HL-60 (cell line): ENCODE data around the gene TINAGL1.

Experiments used
- DNase-seq, 2 experiments: peaks; one replicate each; pipeline ENCODE4 v3.0.0-alpha.2; 2010 to 2020; ENCODE audit warnings: low read depth in 1 of 2, low spot score in 1 of 2
- H3K27ac ChIP-seq: fragments of 250-450 bp; sonication (Bioruptor Pico); replicated peaks from 2 replicates; pipeline ENCODE4 v1.5.1; 2020; ENCODE audit warnings: mild to moderate bottlenecking, moderate library complexity
- H3K27me3 ChIP-seq: fragments of 250-450 bp; sonication (Bioruptor Pico); 2 replicates; pipeline ENCODE4 v1.5.1; 2021; ENCODE audit warnings: mild to moderate bottlenecking, moderate library complexity; ENCODE audit not compliant: insufficient read depth, poor library complexity, severe bottlenecking
- H3K4me3 ChIP-seq: replicated peaks from 2 replicates; pipeline ENCODE4 v1.5.1; 2011; ENCODE audit warnings: mild to moderate bottlenecking, control low read depth, low read length; ENCODE audit not compliant: insufficient read depth
- GABPA ChIP-seq: IDR thresholded peaks from 2 replicates; pipeline ENCODE4 v1.6.1; 2012; ENCODE audit warnings: low read depth
- POLR2AphosphoS5 ChIP-seq: IDR thresholded peaks from 2 replicates; pipeline ENCODE4 v1.6.1; 2012; ENCODE audit warnings: low read depth
- REST ChIP-seq: IDR thresholded peaks from 2 replicates; pipeline ENCODE4 v1.6.1; 2012; ENCODE audit warnings: low read depth; ENCODE audit not compliant: insufficient replicate concordance
- SPI1 ChIP-seq: IDR thresholded peaks from 2 replicates; pipeline ENCODE4 v1.6.1; 2012; ENCODE audit warnings: low read depth, mild to moderate bottlenecking, borderline replicate concordance
- TF ChIP-seq, protein P1 (sequence below): IDR thresholded peaks from one replicate; pipeline ENCODE4 v1.5.1; 2011; ENCODE audit warnings: low read length, control low read depth, inconsistent platforms; ENCODE audit not compliant: insufficient read depth

TINAGL1 gene

GRCh38 chr1:31549809-31550620 is 26.3 kb upstream of the TINAGL1 start:
- no peak overlapping the region for H3K27ac ChIP-seq
- DNase-seq = no peak
- TF ChIP-seq POLR2AphosphoS5 (no peak), SPI1 (no peak), GABPA (no peak), REST (no peak)
- TF ChIP-seq, protein P1, sequence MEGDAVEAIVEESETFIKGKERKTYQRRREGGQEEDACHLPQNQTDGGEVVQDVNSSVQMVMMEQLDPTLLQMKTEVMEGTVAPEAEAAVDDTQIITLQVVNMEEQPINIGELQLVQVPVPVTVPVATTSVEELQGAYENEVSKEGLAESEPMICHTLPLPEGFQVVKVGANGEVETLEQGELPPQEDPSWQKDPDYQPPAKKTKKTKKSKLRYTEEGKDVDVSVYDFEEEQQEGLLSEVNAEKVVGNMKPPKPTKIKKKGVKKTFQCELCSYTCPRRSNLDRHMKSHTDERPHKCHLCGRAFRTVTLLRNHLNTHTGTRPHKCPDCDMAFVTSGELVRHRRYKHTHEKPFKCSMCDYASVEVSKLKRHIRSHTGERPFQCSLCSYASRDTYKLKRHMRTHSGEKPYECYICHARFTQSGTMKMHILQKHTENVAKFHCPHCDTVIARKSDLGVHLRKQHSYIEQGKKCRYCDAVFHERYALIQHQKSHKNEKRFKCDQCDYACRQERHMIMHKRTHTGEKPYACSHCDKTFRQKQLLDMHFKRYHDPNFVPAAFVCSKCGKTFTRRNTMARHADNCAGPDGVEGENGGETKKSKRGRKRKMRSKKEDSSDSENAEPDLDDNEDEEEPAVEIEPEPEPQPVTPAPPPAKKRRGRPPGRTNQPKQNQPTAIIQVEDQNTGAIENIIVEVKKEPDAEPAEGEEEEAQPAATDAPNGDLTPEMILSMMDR = no peak
- H3K27me3 ChIP-seq = no peaks in the 10 kb centered on the region
- no peak overlapping the region for H3K4me3 ChIP-seq

DNA sequence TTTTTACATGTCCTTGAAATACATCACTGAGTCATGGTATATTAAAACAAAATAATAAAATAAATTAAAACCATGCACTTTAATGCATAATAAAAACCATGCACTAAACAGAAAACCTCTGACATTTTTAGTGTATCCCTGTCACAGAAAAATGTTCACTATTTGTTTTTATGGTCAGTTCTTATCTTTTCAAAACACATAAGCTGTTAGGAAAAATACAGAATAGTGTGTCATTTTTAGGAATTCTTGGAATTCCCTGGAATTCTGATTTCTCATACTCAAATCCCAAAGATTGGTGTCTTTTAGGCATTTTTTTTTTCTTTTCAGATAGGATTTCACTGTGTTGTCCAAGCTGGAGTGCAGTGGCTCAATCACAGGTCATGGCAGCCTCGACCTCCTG is 25.1 kb upstream of the TINAGL1 start:
- Histone ChIP-seq H3K4me3 (no peak overlapping the region), H3K27me3 (no peaks in the 10 kb centered on the region), H3K27ac (no peak overlapping the region)
- DNase-seq = no peak
- no peak for TF ChIP-seq GABPA
- no peak for TF ChIP-seq POLR2AphosphoS5
- TF ChIP-seq, protein P1 = no peak
- no peak for TF ChIP-seq REST
- TF ChIP-seq SPI1 = no peak

DNA sequence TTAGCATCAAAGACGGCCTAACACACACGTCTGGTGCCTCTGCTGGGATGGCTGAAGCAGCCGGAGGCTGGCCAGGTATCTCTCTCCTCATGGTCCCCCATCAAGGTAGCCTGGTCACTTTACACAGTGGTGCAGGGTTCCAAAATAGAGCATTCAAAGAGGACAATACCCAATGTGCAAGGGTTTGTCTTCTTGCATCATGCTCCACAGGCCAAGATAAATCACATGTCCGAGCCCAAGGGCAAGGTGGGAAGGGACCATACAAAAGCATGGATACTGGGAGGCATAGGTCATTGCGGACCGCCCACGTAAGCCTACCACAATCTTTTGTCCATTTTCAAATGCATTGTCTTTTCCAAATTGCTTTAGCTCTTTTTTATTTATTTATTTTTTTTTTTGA is 23.8 kb upstream of the TINAGL1 start:
- H3K27me3 ChIP-seq = no peaks in the 10 kb centered on the region
- DNase-seq = no peak
- TF ChIP-seq POLR2AphosphoS5 = no peak
- no peak for TF ChIP-seq REST
- TF ChIP-seq, protein P1 = no peak
- TF ChIP-seq GABPA = no peak
- no peak for TF ChIP-seq SPI1
- H3K4me3 ChIP-seq = no peak overlapping the region
- no peak overlapping the region for H3K27ac ChIP-seq
